Caco-2 (cell line): Measurements from ENCODE around the gene OPA1. TPM values are rescaled to one million over a fixed set of nuclear protein-coding genes. Genes with fewer than 3 reads are reported as not detected.

Experiments used
- BruUV-seq: library from RNA; stranded (reverse); fragments of 400-500 nt; replicated peaks from 2 replicates; lab custom pipeline; 2021; lab: Mats Ljungman, UMichigan
- CTCF ChIA-PET: fragments of 300-600 bp; sonication (Branson Sonifier 250); formaldehyde crosslinking; loops from one replicate; lab custom pipeline; 2022; ENCODE audit warnings: antibody characterized with exemption; lab: Charles Lee
- POLR2A ChIA-PET: fragments of 300-600 bp; sonication (Branson Sonifier 250); formaldehyde crosslinking; loops from one replicate; lab custom pipeline; 2022; ENCODE audit warnings: antibody characterized with exemption; lab: Charles Lee
- DNase-seq, 2 experiments: peaks; one replicate each; pipeline versions ENCODE4 v3.0.0 to v3.0.0-alpha.2; 2020 to 2022
- H3K27me3 ChIP-seq: replicated peaks from 2 replicates; pipeline ENCODE4 v1.6.0; 2011; ENCODE audit warnings: low read length; ENCODE audit not compliant: control insufficient read depth, insufficient read depth
- H3K36me3 ChIP-seq: 2 replicates; pipeline ENCODE4 v1.5.1; 2011; ENCODE audit warnings: low read length; ENCODE audit not compliant: control insufficient read depth, insufficient read depth
- H3K4me1 ChIP-seq: fragments of 250-450 bp; sonication (Bioruptor Pico); 2 replicates; pipeline ENCODE4 v1.5.1; 2020; ENCODE audit warnings: mild to moderate bottlenecking
- H3K4me3 ChIP-seq: 2 replicates; pipeline ENCODE4 v1.5.1; 2011; ENCODE audit warnings: low read depth, mild to moderate bottlenecking, control low read depth, low read length
- H3K9me3 ChIP-seq: fragments of 250-450 bp; sonication (Bioruptor Pico); 2 replicates; pipeline ENCODE4 v1.5.1; 2020; ENCODE audit warnings: mild to moderate bottlenecking, moderate library complexity
- H3K27ac Mint-ChIP-seq: one replicate; pipeline ENCODE4 v1.8.0; 2022; ENCODE audit warnings: mixed read lengths; ENCODE audit not compliant: unreplicated experiment
- H3K27me3 Mint-ChIP-seq: one replicate; pipeline ENCODE4 v1.8.0; 2022; ENCODE audit warnings: mixed read lengths; ENCODE audit not compliant: insufficient read depth, unreplicated experiment
- H3K36me3 Mint-ChIP-seq: one replicate; pipeline ENCODE4 v1.8.0; 2022; ENCODE audit warnings: mild to moderate bottlenecking, mixed read lengths; ENCODE audit not compliant: insufficient read depth, unreplicated experiment
- H3K4me1 Mint-ChIP-seq: one replicate; pipeline ENCODE4 v1.8.0; 2022; ENCODE audit warnings: low read depth, mixed read lengths; ENCODE audit not compliant: unreplicated experiment
- H3K4me3 Mint-ChIP-seq: one replicate; pipeline ENCODE4 v1.8.0; 2022; ENCODE audit warnings: mild to moderate bottlenecking, moderate library complexity, mixed read lengths; ENCODE audit not compliant: unreplicated experiment
- H3K9me3 Mint-ChIP-seq: one replicate; pipeline ENCODE4 v1.8.0; 2022; ENCODE audit warnings: mixed read lengths; ENCODE audit not compliant: unreplicated experiment
- intact Hi-C: fragments of 100-400 bp; cut with micrococcal nuclease; formaldehyde crosslinking; loops from one replicate; pipeline ENCODE4 v1.10.0; 2022; ENCODE audit not compliant: unreplicated experiment
- total RNA-seq: library from RNA; stranded (reverse); gene quantifications from 2 replicates; pipeline ENCODE4 v1.2.3, GENCODE V29; 2022
- TF ChIP-seq, protein P1 (sequence below), 2 experiments: fragments of 200-600 bp in 1 of 2; IDR thresholded peaks; 1 replicate in 1 of 2; 2 replicates in 1 of 2; pipeline versions ENCODE4 v1.5.1 to v1.8.0; 2011 to 2022; ENCODE audit warnings: antibody characterized with exemption in 1 of 2, control low read depth in 1 of 2, inconsistent platforms in 1 of 2, low read depth in 1 of 2, low read length in 1 of 2, mild to moderate bottlenecking in 1 of 2, moderate library complexity in 1 of 2; ENCODE audit not compliant: insufficient read depth in 1 of 2, severe bottlenecking in 1 of 2, unreplicated experiment in 1 of 2

Gene OPA1
- total RNA-seq, 1 experiment from 2014 or later: 61.4 TPM

DNA sequence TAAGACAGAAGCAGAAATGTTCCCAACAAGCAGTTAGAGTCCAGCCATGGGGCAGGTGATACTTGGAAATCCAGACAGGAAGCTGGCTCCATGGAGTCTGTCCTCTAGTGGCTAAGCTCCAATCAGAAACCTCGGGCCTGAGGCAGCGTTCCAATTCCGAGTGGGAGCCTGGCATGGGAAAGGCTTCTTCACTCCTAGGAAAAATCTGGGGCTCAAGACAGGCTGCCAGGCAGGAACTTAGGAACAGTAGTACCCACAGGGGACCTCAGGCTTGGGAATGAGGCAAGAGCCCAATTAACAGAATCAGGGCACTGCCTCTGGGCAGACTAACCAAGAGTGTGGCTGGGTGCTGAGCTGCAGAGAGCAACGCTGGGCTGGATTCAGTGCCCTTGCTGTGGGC is 32.1 kb upstream of the OPA1 start:
- no peaks in the 10 kb centered on the region for H3K9me3 Mint-ChIP-seq
- Histone ChIP-seq H3K27me3 (no peaks in the 10 kb centered on the region), H3K36me3 (no peaks in the 10 kb centered on the region), H3K9me3 (no peaks in the 10 kb centered on the region), H3K4me1 (no peaks in the 10 kb centered on the region), H3K4me3 (no peak overlapping the region)
- intact Hi-C loops: no loop called here
- H3K36me3 Mint-ChIP-seq: no peaks in the 10 kb centered on the region
- no peak overlapping the region for H3K4me3 Mint-ChIP-seq
- no peaks in the 10 kb centered on the region for H3K4me1 Mint-ChIP-seq
- POLR2A ChIA-PET: no interaction called here
- no peak overlapping the region for H3K27ac Mint-ChIP-seq
- TF ChIP-seq, protein P1, sequence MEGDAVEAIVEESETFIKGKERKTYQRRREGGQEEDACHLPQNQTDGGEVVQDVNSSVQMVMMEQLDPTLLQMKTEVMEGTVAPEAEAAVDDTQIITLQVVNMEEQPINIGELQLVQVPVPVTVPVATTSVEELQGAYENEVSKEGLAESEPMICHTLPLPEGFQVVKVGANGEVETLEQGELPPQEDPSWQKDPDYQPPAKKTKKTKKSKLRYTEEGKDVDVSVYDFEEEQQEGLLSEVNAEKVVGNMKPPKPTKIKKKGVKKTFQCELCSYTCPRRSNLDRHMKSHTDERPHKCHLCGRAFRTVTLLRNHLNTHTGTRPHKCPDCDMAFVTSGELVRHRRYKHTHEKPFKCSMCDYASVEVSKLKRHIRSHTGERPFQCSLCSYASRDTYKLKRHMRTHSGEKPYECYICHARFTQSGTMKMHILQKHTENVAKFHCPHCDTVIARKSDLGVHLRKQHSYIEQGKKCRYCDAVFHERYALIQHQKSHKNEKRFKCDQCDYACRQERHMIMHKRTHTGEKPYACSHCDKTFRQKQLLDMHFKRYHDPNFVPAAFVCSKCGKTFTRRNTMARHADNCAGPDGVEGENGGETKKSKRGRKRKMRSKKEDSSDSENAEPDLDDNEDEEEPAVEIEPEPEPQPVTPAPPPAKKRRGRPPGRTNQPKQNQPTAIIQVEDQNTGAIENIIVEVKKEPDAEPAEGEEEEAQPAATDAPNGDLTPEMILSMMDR (IDR thresholded peaks at IDR 0.05; ENCODE audit: insufficient read depth in 1 of 2, low read depth in 1 of 2, low read length in 1 of 2, severe bottlenecking in 1 of 2, unreplicated experiment in 1 of 2): no peak
- H3K27me3 Mint-ChIP-seq: no peaks in the 10 kb centered on the region
- no peak for DNase-seq
- no TSS peak for BruUV-seq
- CTCF ChIA-PET: no interaction called here

DNA sequence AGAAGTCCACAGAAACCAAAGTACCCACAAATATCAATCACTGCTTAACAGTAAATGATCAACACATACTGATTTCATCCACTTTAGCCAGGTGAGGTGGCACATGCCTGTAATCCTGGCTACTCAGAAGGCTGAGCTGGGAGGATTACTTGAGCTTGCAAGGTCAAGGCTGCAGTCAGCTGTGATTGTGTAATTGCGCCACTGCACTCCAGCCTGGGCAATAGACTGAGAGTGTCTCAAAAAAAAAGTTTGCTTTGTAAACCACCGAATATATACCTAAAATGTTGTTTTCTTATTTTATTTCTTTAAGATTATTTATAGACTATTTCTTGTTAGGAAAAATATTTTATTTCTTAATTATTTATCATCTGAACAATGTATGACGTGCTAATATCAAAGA is 29.6 kb upstream of the OPA1 start:
- no peak for DNase-seq

DNA sequence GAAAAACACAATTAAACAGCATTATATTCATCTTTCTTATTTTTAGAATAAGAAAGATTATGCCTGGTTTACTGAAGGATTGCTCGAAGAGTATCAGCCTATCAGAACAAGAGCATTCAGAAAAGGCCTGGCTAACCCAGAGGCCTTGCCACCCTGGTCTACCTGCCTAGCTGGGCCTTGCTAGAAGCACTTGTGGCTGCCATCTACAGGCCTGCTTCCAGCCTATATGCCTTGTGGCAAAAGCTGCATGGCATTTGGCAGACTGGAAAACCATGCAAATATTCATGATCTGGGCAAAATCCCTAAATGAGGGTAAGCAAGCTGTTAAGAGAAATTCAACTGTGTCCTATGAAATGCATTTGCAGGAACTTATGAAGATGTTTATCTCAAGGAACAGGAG is 29.0 kb upstream of the OPA1 start:
- TF ChIP-seq, protein P1 (IDR thresholded peaks at IDR 0.05; ENCODE audit: insufficient read depth in 1 of 2, low read depth in 1 of 2, low read length in 1 of 2, severe bottlenecking in 1 of 2, unreplicated experiment in 1 of 2): peak; percentile 18 to 37
- no peak overlapping the region for H3K4me3 ChIP-seq
- BruUV-seq: no TSS peak
- intact Hi-C loops: loop anchor here (1.0 kb wide), 1 partner anchor 103 kb away; no protein-coding TSS in a partner anchor
- CTCF ChIA-PET: interaction anchor here (0.6 kb wide), 1 partner anchor 874 kb away, joined by 14 read pairs; no protein-coding TSS in a partner anchor
- POLR2A ChIA-PET: no interaction called here
- Mint-ChIP-seq H3K4me3 (no peak overlapping the region), H3K4me1 (no peaks in the 10 kb centered on the region), H3K36me3 (no peaks in the 10 kb centered on the region), H3K27me3 (no peaks in the 10 kb centered on the region), H3K27ac (no peak overlapping the region), H3K9me3 (no peaks in the 10 kb centered on the region)
- no peaks in the 10 kb centered on the region for H3K36me3 ChIP-seq
- no peaks in the 10 kb centered on the region for H3K27me3 ChIP-seq
- peak; percentile 27 to 38 for DNase-seq
- H3K4me1 ChIP-seq: no peaks in the 10 kb centered on the region
- no peaks in the 10 kb centered on the region for H3K9me3 ChIP-seq

More for the DNA sequence above, 29.6 kb upstream of the OPA1 start:
- no peaks in the 10 kb centered on the region for H3K9me3 Mint-ChIP-seq
- Histone ChIP-seq H3K4me3 (no peak overlapping the region), H3K4me1 (no peaks in the 10 kb centered on the region), H3K27me3 (no peaks in the 10 kb centered on the region), H3K9me3 (no peaks in the 10 kb centered on the region), H3K36me3 (no peaks in the 10 kb centered on the region)
- BruUV-seq: no TSS peak
- no peaks in the 10 kb centered on the region for H3K36me3 Mint-ChIP-seq
- TF ChIP-seq, protein P1 (IDR thresholded peaks at IDR 0.05; ENCODE audit: insufficient read depth in 1 of 2, low read depth in 1 of 2, low read length in 1 of 2, severe bottlenecking in 1 of 2, unreplicated experiment in 1 of 2): no peak
- H3K4me1 Mint-ChIP-seq: no peaks in the 10 kb centered on the region
- H3K27ac Mint-ChIP-seq: no peak overlapping the region
- no peak overlapping the region for H3K4me3 Mint-ChIP-seq
- POLR2A ChIA-PET: no interaction called here
- intact Hi-C loops: no loop called here
- CTCF ChIA-PET: no interaction called here
- no peaks in the 10 kb centered on the region for H3K27me3 Mint-ChIP-seq
